GM18517 (cell line): Measurements from ENCODE around the gene CYP19A1.
"Not testable (repeated sequence)": the region's sequence is repeated elsewhere in the genome, so short reads cannot be mapped to it uniquely, and the experiment has no call there.

Experiments
- ATAC-seq: cut with Tn5 transposase; IDR thresholded peaks from one replicate; pipeline ENCODE4 v1.9.1; 2021; ENCODE audit warnings: mild to moderate bottlenecking, moderate library complexity; ENCODE audit not compliant: unreplicated experiment

The CYP19A1 gene

DNA sequence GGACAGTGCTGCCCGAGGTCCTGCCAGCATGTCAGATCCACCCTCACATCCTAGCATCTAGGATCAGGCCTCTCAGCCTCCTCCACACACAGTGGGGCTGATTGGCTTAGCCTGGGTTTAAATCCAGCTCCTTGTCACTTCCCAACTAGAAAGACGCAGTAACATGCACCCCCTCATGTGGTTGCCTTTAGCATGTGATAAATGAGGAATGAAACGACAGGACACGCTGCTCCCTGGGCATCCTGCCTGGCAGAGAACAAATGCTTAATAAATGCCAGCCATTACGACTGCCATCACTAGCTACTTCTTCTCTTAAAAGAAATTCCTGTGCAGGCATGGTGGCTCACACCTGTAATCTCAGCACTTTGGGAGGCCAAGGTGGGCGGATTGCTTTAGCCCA lies 149.6 kb downstream of the CYP19A1 start:
- not testable (repeated sequence) for ATAC-seq

DNA sequence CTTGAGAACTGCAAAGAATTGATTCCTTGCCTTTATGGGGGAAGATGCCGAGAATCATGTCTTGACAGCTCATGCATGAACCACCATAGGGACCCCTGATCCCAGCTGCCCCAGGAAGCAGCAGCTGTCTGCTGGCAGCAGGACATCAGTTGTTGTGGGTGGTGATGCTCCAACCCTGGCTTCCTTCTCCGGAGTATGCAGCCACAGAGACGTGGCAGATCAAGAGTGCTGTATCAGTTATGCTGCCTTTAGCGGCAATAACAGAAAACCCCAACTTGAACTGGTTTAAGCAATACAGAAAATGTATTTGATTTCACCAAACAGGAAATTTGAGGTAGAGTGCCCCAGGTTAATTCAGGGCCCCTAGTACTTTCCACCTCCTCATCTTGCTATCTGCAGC lies 151.5 kb downstream of the CYP19A1 start:
- no peak for ATAC-seq

DNA sequence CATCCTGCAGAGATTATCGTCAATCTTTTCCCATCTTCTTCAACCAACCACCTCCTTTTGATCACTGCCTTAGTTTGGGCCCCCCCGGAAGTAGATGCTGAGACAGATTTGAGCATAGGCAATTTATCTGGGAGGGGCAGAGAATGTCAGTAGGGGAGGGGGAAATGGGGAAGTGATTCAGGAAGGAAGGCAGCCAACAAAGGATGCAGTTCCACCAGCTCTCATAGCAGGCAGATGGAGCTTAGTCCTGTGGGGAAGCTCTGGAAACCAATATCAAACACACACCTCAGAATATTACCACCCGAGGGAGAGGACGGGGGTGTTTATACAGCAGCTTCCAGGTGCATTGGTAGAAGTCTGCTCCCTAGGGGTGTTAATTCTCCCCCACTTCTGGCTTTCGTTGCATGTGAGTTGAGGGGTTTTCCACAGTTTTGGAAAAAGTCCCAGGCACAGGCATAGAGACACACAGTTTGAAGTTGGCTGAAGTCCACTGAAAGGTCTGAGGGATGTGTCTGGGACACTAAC lies 152.2 kb downstream of the CYP19A1 start:
- ATAC-seq = no peak

GRCh38 chr15:51185213-51186159 lies 152.9 kb downstream of the CYP19A1 start:
- ATAC-seq = no peak

DNA sequence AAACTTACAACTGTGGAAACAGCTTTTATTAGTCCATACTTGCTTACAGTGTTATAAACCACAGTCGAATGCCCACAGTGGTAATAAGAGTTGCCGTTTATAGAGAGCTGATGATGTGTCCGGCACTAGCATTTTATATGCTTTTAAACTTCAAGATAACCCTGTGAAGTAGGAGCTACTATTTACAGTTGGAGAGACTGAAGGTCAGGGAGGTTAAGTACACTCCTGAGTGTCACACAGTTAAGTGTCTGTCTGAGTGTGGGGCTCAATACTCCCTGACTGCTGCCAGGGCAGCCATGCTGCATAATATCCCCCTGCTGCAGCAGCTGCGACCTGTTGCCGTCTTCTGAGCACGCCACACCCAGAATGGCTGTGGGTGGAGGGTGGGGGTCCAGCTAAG lies 153.8 kb downstream of the CYP19A1 start:
- no peak for ATAC-seq

DNA sequence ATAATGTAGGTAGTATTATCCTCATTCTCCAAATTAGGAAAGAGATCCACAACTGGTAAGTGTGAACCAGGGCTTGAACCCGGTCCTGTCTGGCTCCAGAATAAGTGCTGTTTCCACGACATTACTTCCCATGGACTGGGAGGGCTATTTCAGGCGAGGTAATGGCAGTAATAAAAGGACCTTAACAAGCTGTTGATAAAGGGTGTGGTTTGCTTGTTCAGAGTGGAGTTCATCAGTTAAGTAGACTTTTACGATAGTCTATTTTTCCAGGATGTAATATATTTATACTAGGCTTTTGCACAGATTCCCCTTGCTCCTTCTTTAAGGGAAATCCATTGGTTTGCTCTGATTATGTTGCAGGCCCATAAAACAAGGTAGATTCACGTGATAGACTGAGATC lies 155.3 kb downstream of the CYP19A1 start:
- no peak for ATAC-seq

- ATAC-seq = no peak
These were observed 156.5 kb downstream of the CYP19A1 start for GRCh38 chr15:51181905-51182304.

DNA sequence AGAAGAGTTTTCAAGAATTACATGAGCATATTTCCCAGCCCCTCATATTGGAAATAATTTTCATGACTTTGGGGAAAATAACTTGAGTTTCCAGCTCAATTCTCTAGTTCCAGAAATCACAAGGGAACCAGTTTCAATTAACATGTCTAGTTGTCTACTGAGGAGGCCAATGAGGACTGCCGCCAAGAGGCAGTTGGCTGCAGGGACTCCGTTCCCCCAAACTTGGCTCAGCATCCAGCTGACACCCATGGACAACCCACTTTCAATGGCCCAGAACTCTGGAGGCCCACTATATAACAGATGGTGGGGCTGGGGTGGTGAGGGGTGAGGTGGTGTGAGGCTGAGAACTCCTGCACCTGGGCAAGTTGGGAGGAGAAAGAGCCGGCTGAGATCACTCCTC lies 157.2 kb downstream of the CYP19A1 start:
- ATAC-seq = no peak

- ATAC-seq = no peak
These were observed 157.9 kb downstream of the CYP19A1 start for GRCh38 chr15:51180534-51180933.

DNA sequence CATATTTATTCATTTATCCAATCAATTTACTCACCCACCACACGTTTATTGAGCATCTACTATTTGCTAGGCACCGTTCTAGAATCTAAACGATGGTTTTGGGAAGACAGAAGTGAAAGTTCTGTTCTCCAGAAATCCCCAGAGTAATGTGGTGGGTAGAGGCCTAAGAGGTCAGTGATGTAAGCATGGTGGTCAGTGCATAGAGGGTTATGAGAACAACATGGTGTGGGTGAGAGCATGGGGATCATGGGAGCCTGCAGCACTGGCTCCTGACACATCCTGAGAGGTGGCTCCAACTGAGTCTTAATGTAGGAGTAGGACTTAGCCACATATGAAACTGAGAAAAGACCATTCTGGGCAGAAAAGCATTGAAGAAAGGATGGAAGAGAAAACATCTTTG lies 158.4 kb downstream of the CYP19A1 start:
- no peak for ATAC-seq

- no peak for ATAC-seq
These were observed 166.2 kb downstream of the CYP19A1 start for GRCh38 chr15:51172193-51172592.

DNA sequence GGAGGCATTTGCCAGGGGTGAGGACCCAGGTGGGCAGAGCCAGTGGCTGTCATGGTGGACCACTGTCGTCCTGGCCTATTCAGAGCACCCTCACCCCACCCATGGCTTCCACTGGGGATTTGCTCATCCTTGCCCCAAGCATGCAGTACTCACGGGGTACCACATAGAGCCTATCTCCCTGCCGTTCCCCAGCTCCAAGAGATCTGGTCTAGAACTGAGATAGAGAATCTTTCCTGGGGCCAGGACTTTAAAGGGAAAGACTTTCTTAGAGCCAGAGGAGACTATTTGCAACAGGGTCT lies 166.8 kb downstream of the CYP19A1 start:
- no peak for ATAC-seq

DNA sequence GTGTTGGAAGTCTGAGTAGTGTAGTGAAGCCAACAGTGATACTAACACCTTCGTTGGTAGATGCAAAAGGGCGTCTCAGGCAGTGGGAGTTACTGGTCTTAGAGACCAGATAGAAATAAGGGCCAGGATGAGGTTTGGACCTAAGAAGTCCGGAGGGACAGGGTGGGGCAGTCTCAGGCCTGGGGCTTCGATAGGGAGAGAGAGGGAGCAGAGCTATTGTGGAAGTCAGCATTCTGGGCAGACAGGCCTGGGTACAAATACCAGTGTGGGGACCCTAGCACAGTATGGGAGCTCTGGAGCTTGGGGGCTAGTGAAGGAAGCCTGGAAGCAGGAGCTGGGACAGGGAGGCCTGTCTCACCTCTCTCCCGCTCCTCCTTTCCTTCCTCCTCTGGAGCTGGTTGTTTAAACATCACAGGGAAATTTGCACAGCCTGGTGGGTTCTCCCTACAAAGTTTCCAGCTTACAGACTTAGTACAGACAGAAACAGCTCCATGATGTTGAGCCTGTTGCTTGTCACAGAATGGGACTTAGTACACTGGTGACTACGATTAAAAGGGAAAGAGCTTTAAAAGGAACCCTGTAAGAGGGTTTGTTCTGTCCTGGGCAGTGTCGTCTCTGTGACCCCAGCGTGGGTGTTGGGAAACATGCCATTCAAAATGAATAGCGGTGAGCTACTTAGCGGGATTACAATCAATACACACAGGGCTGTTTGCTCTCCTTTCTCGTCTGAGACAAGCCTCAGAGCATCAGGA lies 167.3 kb downstream of the CYP19A1 start:
- ATAC-seq = no peak

GRCh38 chr15:51168700-51169099 lies 169.7 kb downstream of the CYP19A1 start:
- no peak for ATAC-seq

GRCh38 chr15:51163843-51164242 lies 174.6 kb downstream of the CYP19A1 start:
- ATAC-seq = no peak

DNA sequence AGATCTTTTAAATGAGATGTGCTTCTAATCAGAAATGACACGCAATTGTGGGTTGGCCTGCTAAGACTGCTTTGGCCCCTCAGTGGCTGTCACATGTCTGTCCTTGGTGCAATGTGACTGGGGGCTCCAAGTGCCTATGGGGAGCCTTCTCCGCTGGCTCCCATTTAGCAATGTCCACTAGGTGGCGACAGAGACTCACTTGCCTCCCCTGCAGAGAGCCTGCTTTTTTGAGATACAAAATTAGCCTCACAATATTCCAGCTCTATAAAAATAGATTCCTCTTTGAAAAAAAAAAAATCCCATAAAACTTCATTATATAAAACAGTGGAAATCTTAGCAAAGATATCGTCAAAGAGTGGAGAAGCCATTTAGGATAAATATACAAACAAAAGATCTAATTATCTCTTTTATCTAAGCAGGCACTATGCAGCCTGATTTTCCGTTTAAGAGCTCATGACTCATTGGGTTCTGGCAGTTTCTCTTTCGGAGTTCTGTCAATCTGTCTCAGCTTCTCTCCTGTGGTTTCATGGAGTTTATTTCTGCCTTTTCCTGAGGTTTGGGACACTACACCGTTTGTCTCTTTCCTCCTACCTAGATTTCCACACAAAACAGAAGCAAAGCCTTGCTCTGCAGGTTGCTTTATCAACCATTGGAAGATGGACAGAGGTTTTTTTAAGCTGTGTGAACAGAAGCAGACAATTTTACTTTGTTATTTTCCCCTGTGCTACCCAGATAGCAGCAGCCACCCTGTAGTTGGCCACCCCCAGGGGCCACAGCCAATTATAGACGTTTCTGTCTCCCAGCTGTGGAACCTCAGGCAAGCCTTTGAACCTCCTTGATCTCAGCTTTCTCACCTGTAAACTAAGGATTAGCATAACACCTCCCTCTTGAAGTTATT lies 175.3 kb downstream of the CYP19A1 start:
- peak; percentile 66 for ATAC-seq

- no peak for ATAC-seq
These were observed 176.7 kb downstream of the CYP19A1 start for GRCh38 chr15:51161491-51162220.

DNA sequence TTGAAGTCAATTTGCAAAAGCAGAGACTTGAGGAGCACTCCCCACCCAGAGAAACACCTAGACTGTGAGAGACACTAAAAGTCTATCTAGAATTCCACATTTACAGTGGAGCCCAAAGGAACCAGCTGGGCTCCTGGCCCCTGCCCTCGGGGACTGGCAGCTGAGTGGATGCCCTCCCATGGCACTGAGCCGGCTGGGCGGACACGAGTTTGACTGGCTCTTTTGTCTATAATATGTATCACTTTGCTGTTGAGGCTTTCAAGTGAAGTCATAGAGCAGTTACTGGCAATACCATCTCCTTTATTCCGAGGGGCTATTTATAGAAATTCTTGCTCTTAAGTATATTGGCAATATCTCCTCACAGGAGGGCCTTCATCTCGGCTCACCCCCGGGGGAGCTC lies 177.9 kb downstream of the CYP19A1 start:
- no peak for ATAC-seq
